VCaP (cell line): ENCODE measurements around the gene ATP7A.
"Not testable (repeated sequence)": the region's sequence is repeated elsewhere in the genome, so short reads cannot be mapped to it uniquely, and the experiment has no call there.

Experiments used
- H3K27ac ChIP-seq: fragments of 450-650 bp; 2 replicates; pipeline ENCODE4 v1.5.1; 2017
- TF ChIP-seq, protein P1 (sequence below): fragments of 450-650 bp; conservative IDR thresholded peaks from 2 replicates; pipeline ENCODE4 v1.5.1; 2017; ENCODE audit warnings: mild to moderate bottlenecking, moderate library complexity

ATP7A gene

DNA sequence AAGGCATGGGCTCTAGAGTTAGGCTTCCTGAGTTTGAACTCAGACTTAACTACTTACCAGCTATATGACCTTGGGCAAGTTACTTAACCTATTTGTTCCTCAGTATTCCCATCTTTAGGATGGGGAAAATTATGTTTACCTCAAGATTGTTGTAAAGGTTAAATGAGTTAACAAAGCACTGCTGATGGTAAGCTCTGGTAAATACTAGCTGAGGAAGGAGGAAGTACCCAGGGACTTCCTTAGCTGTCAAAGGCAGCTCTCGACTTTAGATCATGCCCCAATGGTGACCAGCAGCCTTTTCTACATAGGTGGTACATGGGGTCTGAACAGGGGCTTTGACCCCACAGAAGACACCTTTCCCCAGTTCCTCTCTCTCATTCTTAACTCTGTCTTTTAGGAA lies 20.1 kb downstream of the ATP7A start:
- no peak overlapping the region for H3K27ac ChIP-seq
- TF ChIP-seq, protein P1, sequence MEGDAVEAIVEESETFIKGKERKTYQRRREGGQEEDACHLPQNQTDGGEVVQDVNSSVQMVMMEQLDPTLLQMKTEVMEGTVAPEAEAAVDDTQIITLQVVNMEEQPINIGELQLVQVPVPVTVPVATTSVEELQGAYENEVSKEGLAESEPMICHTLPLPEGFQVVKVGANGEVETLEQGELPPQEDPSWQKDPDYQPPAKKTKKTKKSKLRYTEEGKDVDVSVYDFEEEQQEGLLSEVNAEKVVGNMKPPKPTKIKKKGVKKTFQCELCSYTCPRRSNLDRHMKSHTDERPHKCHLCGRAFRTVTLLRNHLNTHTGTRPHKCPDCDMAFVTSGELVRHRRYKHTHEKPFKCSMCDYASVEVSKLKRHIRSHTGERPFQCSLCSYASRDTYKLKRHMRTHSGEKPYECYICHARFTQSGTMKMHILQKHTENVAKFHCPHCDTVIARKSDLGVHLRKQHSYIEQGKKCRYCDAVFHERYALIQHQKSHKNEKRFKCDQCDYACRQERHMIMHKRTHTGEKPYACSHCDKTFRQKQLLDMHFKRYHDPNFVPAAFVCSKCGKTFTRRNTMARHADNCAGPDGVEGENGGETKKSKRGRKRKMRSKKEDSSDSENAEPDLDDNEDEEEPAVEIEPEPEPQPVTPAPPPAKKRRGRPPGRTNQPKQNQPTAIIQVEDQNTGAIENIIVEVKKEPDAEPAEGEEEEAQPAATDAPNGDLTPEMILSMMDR, result no peak

DNA sequence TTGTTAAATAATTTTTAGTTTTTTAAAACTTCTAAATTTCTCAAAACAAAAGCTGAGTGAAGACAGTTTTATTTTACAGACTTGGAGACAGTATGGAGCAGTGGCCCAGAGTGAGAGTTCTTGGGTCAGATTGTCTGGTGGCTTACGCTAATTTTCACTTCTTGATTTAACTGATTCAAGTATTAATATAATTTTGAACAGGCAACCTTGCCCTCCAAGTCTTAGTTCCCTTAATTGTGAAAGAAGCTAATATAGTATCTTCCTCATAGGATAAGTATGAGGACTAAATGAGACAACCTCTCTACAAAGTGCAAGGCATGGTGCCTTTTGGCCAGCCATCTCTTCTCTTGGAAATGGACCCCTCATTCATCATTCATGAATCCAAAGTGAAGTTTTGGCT lies 25.4 kb downstream of the ATP7A start:
- H3K27ac ChIP-seq, result peak overlapping the region; percentile 72
- TF ChIP-seq, protein P1, result no peak

DNA sequence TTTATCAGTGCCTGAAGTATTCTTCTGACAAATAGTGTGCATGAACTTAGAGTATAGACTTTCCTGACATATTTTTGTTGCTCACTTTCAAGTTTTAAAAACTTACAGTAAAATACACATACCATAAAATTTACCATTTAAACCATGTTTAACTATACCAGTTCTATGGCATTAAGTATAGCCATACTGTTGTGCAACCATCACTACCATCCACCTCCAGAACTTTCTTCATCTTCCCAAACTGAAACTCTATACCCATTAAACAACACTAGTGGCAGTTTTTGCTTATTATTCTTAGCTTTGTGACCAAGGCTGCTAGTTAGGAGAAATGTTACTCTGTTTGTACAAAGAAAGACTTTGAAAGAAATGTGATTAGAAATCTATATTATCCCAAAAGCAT lies 25.8 kb downstream of the ATP7A start:
- peak overlapping the region; percentile 72 for H3K27ac ChIP-seq
- TF ChIP-seq, protein P1, result no peak

DNA sequence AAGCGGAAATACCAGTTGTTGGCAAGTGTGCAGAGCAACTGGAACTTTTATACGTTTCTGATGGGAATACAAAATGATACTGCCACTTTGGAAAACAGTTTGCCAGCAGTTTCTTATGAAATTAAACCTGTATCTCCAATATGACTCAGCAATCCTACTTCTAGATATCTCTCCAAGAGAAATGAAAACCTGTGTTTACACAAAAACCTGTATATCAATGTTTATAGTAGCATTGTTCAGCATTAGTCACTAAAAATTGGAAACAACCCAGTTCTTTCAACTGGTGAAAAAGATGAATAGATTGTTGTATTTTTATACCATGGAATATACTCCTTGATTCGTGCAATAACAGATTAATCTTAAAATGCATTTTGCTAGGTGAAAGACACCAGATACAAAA lies 26.8 kb downstream of the ATP7A start:
- peak overlapping the region; percentile 72 for H3K27ac ChIP-seq
- TF ChIP-seq, protein P1, result no peak

DNA sequence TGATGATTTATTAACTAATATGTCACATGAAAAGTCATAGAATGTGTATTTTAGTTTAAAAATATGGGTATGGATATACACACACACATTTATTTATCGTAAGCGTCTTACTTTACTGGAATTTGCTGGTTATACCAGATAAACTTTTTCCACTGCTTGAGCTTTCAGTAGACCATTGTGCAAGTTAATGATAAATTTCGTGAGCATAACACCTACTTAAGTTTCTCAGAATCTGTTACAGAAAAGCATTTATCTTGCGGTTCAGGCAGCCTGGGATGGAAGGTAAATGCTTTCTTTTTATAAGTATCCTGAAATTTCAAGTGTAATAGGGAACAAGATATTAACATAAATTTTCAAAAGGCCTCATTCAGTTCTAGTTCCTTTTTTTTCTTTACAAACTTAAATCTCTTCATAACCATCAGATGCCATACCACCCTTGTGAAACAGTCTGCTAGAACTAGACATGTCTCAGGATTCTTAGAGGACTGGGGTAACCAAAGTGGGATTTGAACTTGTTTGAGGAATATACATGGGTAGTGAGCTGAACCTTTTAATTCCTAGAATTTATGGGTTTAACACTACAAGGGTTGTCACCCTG lies 27.7 kb downstream of the ATP7A start:
- H3K27ac ChIP-seq, result peak overlapping the region; percentile 72
- TF ChIP-seq, protein P1, result no peak

DNA sequence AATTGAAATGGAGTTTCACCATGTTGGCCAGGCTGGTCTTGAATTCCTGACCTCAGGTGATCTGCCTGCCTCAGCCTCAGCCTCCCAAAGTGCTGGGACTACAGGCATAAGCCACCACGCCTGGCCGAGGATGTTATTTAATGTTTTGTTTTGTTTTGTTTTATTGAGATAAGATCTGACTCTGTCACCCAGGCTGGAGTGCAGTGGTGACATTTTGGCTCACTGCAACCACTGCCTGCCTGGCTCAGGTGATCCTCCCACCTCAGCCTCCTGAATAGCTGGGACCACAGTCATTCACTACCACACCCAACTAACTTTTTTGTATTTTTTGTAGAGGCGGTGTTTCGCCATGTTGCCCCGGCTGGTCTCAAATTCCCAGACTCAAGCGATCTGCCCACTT lies 34.5 kb downstream of the ATP7A start:
- H3K27ac ChIP-seq, result not testable (repeated sequence)

DNA sequence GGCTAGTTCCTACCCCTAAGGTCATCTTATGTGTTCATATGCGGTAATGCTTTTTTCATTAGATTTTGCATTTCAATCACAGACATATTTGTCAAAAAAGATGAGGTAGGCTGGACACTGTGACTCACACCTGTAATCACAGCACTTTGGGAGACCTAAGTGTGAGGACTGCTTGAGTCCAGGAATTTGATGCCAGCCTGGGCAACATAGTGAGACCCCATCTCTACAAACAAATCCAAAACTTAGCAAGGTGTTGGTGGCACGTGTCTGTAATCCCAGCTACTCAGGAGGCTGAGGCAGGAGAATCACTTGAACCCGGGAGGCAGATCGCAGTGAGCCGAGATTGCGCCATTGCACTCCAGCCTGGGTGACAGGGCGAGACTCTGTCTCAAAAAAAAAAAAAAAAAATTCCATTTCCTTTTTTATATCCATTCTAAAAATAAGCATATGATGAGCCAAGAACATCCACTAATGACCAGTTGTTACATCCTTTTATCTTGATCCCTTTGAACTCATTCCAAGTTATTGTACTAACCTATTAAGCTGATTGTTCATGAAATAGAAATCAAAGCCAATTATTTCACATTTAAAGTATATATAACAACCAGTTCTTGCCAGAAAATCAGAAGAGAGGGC lies 35.5 kb downstream of the ATP7A start:
- H3K27ac ChIP-seq, result no peak overlapping the region
- TF ChIP-seq, protein P1, result no peak

DNA sequence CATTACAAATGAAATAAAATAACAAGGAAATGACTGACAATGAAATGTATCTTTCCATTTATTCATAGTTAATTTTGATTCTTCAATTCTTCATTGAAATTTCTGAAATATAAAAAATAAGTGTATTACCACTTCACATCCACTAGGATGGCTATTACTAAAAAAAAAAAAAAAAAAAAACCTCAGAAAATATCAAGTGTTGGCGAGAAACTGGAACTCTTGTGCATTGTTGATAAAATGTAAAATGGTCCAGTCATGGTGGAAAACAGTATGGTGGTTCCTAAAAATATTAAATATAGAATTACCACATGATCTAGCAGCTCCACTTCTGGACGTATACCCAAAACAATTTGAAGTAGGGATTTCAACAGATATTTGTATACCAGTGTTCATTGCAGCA lies 36.1 kb downstream of the ATP7A start:
- TF ChIP-seq, protein P1, result no peak
- H3K27ac ChIP-seq, result no peak overlapping the region
